ENCODE measurements around the gene TXNRD1.
A peak's percentile ranks its signal among the peaks of the same experiment; 100 is the strongest.
"Not testable (repeated sequence)": the region's sequence is repeated elsewhere in the genome, so short reads cannot be mapped to it uniquely, and the experiment has no call there.

TXNRD1 gene

DNA sequence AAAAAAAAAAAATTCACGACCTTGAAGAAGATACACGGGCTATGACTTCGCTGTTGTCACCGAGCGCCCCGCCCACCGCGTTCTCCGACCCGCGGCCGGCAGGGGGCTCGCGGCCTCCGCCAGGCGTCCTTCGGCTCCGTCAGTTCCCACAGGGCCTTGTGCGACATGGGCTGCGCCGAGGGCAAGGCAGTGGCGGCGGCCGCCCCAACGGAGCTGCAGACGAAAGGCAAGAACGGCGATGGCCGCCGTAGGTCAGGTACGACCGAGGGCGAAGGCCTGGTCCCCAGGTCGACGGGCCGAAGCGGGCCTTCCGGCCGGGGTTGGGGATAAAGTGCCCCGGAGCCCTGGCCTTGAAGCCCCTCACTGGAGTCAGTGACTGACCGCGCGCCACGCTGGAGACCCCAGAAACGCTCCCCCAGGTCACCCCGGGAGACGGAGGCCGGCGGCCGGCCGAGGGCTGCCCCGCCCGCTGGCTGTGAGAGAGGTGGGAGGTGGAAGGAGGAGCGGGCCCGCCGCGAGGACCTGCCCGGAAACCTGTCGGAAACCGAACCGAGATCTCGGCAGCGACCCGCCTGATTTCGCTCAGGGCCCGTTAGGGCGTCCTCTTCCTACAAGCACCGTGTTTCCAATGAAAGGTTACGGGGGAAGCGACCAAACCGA is at the start of gene TXNRD1:
Gene TXNRD1, plus strand, starts transcription at position 142 of the 660 bp plus-strand sequence. Its CDS starts 24 bp downstream, at position 166.
- H3K9ac ChIP-seq (ENCODE audit: low read length) = peak within 1 kb of the TSS; percentile 59
- H3K27me3 ChIP-seq (ENCODE audit: control insufficient read depth, insufficient read depth, low read length) = peaks cover 13% of the 10 kb centered on the region
- H3K27ac ChIP-seq (ENCODE audit: low read length) = no peak within 1 kb of the TSS
- H3K36me3 ChIP-seq (ENCODE audit: control insufficient read depth, low read depth, low read length) = no peaks in the 10 kb centered on the region
- H3K4me1 ChIP-seq (ENCODE audit: control insufficient read depth, low read depth, low read length) = peaks cover 4% of the 10 kb centered on the region
- peak within 1 kb of the TSS; percentile 67 for H3K4me3 ChIP-seq (ENCODE audit: low read length)
- no peaks in the 10 kb centered on the region for H3K9me3 ChIP-seq (ENCODE audit: control insufficient read depth, low read depth, low read length)

- no peaks in the 10 kb centered on the region for H3K36me3 ChIP-seq (ENCODE audit: control insufficient read depth, low read depth, low read length)
- H3K9me3 ChIP-seq (ENCODE audit: control insufficient read depth, low read depth, low read length) = no peaks in the 10 kb centered on the region
- H3K27ac ChIP-seq (ENCODE audit: low read length) = no peak overlapping the region
- H3K27me3 ChIP-seq (ENCODE audit: control insufficient read depth, insufficient read depth, low read length) = no peaks in the 10 kb centered on the region
- H3K4me3 ChIP-seq (ENCODE audit: low read length) = no peak overlapping the region
- H3K4me1 ChIP-seq (ENCODE audit: control insufficient read depth, low read depth, low read length) = peaks cover 3% of the 10 kb centered on the region
- no peak overlapping the region for H3K9ac ChIP-seq (ENCODE audit: low read length)
Measured at GRCh38 chr12:104165801-104166200, 49.8 kb upstream of the TXNRD1 start.

DNA sequence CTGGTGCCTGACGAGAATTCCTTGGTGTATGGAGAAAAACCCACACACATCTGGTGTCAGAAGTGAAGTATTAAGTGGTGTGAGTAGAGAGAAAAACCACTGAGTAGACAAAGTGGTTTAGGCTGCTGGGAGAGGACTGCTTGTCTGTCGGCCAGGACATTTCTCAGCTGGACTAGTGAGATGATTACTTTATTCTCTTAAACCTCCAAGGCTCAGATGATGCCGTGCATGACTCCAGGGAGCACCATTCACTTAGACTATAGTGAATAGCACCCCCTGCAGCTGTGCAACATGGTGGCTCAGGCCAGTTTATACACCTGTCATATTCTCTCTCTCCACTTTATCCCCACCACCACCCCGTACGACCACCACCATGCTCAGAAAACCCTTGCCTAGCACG is 49.1 kb upstream of the TXNRD1 start:
- Histone ChIP-seq H3K36me3 (ENCODE audit: control insufficient read depth, low read depth, low read length) (no peaks in the 10 kb centered on the region), H3K27me3 (ENCODE audit: control insufficient read depth, insufficient read depth, low read length) (no peaks in the 10 kb centered on the region), H3K27ac (ENCODE audit: low read length) (no peak overlapping the region), H3K4me3 (ENCODE audit: low read length) (no peak overlapping the region), H3K9me3 (ENCODE audit: control insufficient read depth, low read depth, low read length) (no peaks in the 10 kb centered on the region), H3K4me1 (ENCODE audit: control insufficient read depth, low read depth, low read length) (peaks cover 3% of the 10 kb centered on the region), H3K9ac (ENCODE audit: low read length) (no peak overlapping the region)

DNA sequence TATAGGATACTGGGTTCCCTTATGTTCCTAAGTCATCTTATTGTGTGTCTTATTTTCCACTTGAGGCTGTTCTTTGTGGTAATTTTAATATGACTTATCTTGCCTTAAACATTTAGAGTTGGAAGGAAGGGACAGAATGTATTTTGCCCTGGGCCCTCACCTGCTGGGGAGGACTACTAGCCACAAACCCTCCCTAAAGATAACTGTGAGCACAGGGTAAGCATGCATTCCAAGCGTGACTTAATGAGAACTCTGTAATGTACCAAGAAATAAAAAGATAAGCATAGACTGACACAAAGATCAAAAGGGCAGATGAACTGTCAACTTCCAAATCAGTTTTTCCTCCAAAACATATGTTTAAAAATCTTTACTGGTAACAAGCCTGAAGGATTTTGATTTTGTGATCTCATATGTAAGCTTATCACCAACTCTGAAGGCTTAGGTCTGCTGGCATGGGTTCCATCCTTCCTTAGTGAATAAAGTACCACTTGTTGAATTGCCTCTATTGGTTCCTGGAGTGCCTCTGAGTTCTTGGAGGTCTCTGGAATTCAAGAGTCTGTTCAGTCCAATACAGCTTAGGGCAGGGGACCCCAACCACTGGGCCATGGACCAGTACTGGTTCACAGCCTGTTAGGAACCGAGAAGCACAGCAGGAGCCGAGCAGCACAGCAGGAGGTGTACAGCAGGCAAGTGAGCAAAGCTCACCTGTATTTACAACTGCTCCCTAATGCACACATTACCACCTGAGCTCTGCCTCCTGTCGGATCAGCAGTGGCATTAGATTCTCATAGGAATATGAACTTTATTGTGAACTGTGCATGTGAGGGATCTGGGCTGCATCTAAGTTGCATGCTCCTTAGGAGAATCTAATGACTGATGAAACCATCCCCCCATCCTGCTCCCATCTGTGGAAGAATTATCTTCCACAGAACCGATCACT is 47.8 kb upstream of the TXNRD1 start:
- no peak overlapping the region for H3K9ac ChIP-seq (ENCODE audit: low read length)
- H3K27me3 ChIP-seq (ENCODE audit: control insufficient read depth, insufficient read depth, low read length) = no peaks in the 10 kb centered on the region
- peaks cover 3% of the 10 kb centered on the region for H3K4me1 ChIP-seq (ENCODE audit: control insufficient read depth, low read depth, low read length)
- no peaks in the 10 kb centered on the region for H3K36me3 ChIP-seq (ENCODE audit: control insufficient read depth, low read depth, low read length)
- H3K27ac ChIP-seq (ENCODE audit: low read length) = no peak overlapping the region
- no peak overlapping the region for H3K4me3 ChIP-seq (ENCODE audit: low read length)
- no peaks in the 10 kb centered on the region for H3K9me3 ChIP-seq (ENCODE audit: control insufficient read depth, low read depth, low read length)

GRCh38 chr12:104168596-104168995 is 47.0 kb upstream of the TXNRD1 start:
- Histone ChIP-seq H3K4me3 (ENCODE audit: low read length) (no peak overlapping the region), H3K9ac (ENCODE audit: low read length) (no peak overlapping the region), H3K9me3 (ENCODE audit: control insufficient read depth, low read depth, low read length) (no peaks in the 10 kb centered on the region), H3K36me3 (ENCODE audit: control insufficient read depth, low read depth, low read length) (no peaks in the 10 kb centered on the region), H3K27me3 (ENCODE audit: control insufficient read depth, insufficient read depth, low read length) (no peaks in the 10 kb centered on the region), H3K27ac (ENCODE audit: low read length) (no peak overlapping the region), H3K4me1 (ENCODE audit: control insufficient read depth, low read depth, low read length) (peaks cover 3% of the 10 kb centered on the region)

- no peak overlapping the region for H3K9ac ChIP-seq (ENCODE audit: low read length)
- no peaks in the 10 kb centered on the region for H3K4me1 ChIP-seq (ENCODE audit: control insufficient read depth, low read depth, low read length)
- H3K4me3 ChIP-seq (ENCODE audit: low read length) = no peak overlapping the region
- no peaks in the 10 kb centered on the region for H3K27me3 ChIP-seq (ENCODE audit: control insufficient read depth, insufficient read depth, low read length)
- no peaks in the 10 kb centered on the region for H3K36me3 ChIP-seq (ENCODE audit: control insufficient read depth, low read depth, low read length)
- no peaks in the 10 kb centered on the region for H3K9me3 ChIP-seq (ENCODE audit: control insufficient read depth, low read depth, low read length)
- H3K27ac ChIP-seq (ENCODE audit: low read length) = no peak overlapping the region
Measured at GRCh38 chr12:104171785-104172569, 43.6 kb upstream of the TXNRD1 start.

- Histone ChIP-seq H3K4me1 (ENCODE audit: control insufficient read depth, low read depth, low read length) (no peaks in the 10 kb centered on the region), H3K36me3 (ENCODE audit: control insufficient read depth, low read depth, low read length) (no peaks in the 10 kb centered on the region), H3K9me3 (ENCODE audit: control insufficient read depth, low read depth, low read length) (no peaks in the 10 kb centered on the region), H3K27ac (ENCODE audit: low read length) (no peak overlapping the region), H3K9ac (ENCODE audit: low read length) (no peak overlapping the region), H3K27me3 (ENCODE audit: control insufficient read depth, insufficient read depth, low read length) (no peaks in the 10 kb centered on the region), H3K4me3 (ENCODE audit: low read length) (no peak overlapping the region)
Measured at GRCh38 chr12:104172570-104172947, 43.0 kb upstream of the TXNRD1 start.

- not testable (repeated sequence) for H3K4me3 ChIP-seq (ENCODE audit: low read length); H3K4me1 ChIP-seq (ENCODE audit: control insufficient read depth, low read depth, low read length); H3K27me3 ChIP-seq (ENCODE audit: control insufficient read depth, insufficient read depth, low read length); H3K9ac ChIP-seq (ENCODE audit: low read length); H3K36me3 ChIP-seq (ENCODE audit: control insufficient read depth, low read depth, low read length); H3K9me3 ChIP-seq (ENCODE audit: control insufficient read depth, low read depth, low read length); H3K27ac ChIP-seq (ENCODE audit: low read length)
Measured at GRCh38 chr12:104173804-104174203, 41.8 kb upstream of the TXNRD1 start.

- no peaks in the 10 kb centered on the region for H3K27me3 ChIP-seq (ENCODE audit: control insufficient read depth, insufficient read depth, low read length)
Measured at GRCh38 chr12:104175726-104176247, 39.8 kb upstream of the TXNRD1 start.

DNA sequence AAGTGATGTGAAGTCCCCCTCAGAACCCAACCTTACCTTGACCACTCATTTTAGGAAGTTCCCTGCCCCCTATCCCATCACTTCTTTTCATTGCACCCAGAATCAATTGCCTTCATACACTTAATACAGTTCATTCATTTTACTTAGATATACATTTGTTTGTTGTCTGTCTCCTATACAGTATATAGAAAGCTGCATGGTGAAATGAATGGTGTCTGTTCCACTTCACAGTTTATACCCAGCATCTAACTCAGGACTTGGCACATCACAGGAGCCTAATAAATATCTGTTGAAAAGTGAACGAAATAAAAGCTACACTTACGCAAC is 38.3 kb upstream of the TXNRD1 start:
- Histone ChIP-seq H3K36me3 (ENCODE audit: control insufficient read depth, low read depth, low read length) (no peaks in the 10 kb centered on the region), H3K4me1 (ENCODE audit: control insufficient read depth, low read depth, low read length) (no peaks in the 10 kb centered on the region), H3K27ac (ENCODE audit: low read length) (no peak overlapping the region), H3K9ac (ENCODE audit: low read length) (no peak overlapping the region), H3K4me3 (ENCODE audit: low read length) (no peak overlapping the region), H3K9me3 (ENCODE audit: control insufficient read depth, low read depth, low read length) (no peaks in the 10 kb centered on the region), H3K27me3 (ENCODE audit: control insufficient read depth, insufficient read depth, low read length) (no peaks in the 10 kb centered on the region)

More at GRCh38 chr12:104175726-104176247, 39.8 kb upstream of the TXNRD1 start:
- Histone ChIP-seq H3K4me3 (ENCODE audit: low read length) (no peak overlapping the region), H3K27ac (ENCODE audit: low read length) (no peak overlapping the region), H3K9me3 (ENCODE audit: control insufficient read depth, low read depth, low read length) (no peaks in the 10 kb centered on the region), H3K9ac (ENCODE audit: low read length) (no peak overlapping the region), H3K4me1 (ENCODE audit: control insufficient read depth, low read depth, low read length) (no peaks in the 10 kb centered on the region), H3K36me3 (ENCODE audit: control insufficient read depth, low read depth, low read length) (no peaks in the 10 kb centered on the region)

All from iPS-18a (cell line).